Left renal cortex interstitium (tissue), 4 donors: Measurements from ENCODE around the gene THSD4. TPM values are rescaled to one million over a fixed set of nuclear protein-coding genes. Genes with fewer than 3 reads are reported as not detected.
"Not testable (repeated sequence)": the region's sequence is repeated elsewhere in the genome, so short reads cannot be mapped to it uniquely, and the experiment has no call there.

Experiments
- DNase-seq, 4 donors: peaks; one replicate each; pipeline ENCODE4 v3.0.0-alpha.2; 2013; ENCODE audit warnings: low read depth in 4 of 4, low spot score in 2 of 4, missing footprints in 1 of 4
- polyA plus RNA-seq, 4 donors: library from polyadenylated mRNA; unstranded; fragments of 120-200 nt; gene quantifications; one replicate each; pipeline ENCODE4 v1.2.1, GENCODE V29; 2013; ENCODE audit not compliant: insufficient read length in 4 of 4

Gene THSD4
- polyA plus RNA-seq, 4 donors = 30.0 to 48.5 (median 35.9) TPM

DNA sequence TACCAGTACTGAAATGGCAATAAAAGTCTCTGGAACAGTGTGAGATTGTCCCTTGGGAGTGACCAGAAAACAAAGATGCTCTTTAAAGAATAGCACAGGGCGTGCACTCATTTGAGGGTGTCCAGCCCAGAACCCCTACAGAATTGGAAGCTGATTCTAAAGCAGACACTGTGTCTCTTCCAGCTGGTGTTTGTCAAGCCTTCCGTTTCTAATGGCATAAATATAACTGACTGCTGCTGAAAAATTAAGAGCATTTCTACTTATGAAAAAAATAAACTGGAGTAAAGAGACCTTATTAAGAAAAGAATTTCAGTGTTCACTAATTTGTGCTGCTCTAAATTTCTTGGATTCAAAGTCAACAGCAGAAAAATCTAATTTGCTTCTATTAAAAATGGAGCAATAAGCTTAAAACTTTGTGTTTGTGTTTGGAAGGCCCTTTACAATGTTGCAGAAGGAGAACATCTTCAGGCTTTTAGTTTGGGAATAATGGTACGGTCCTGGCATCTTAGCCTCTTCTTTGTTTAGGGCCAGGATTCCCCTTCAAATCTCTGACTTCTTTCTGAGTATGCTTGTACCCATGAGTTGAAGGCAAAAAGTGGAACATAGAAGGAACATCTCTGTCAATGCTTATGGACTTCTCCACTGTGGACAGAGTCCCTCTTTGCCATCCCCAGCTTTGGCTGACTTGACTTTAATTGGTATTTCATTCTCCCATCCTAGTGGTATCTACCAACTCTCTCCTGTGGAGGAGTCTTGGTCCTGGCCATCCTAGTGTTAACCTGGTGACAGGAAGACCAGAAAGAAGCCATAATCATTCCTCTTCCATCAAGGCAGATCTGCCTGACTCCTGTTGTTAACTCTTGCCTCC lies 65.9 kb downstream of the THSD4 start:
- DNase-seq = peak in 2 of 4 donors; percentile 13 to 28

- DNase-seq = no peak
These were observed 67.3 kb downstream of the THSD4 start for GRCh38 chr15:71182522-71182921.

GRCh38 chr15:71183063-71183462 lies 67.8 kb downstream of the THSD4 start:
- DNase-seq = no peak

GRCh38 chr15:71185706-71186105 lies 70.4 kb downstream of the THSD4 start:
- DNase-seq = no peak

- DNase-seq = no peak
These were observed 71.0 kb downstream of the THSD4 start for GRCh38 chr15:71186267-71186666.

- no peak for DNase-seq
These were observed 71.8 kb downstream of the THSD4 start for GRCh38 chr15:71187078-71187477.

DNA sequence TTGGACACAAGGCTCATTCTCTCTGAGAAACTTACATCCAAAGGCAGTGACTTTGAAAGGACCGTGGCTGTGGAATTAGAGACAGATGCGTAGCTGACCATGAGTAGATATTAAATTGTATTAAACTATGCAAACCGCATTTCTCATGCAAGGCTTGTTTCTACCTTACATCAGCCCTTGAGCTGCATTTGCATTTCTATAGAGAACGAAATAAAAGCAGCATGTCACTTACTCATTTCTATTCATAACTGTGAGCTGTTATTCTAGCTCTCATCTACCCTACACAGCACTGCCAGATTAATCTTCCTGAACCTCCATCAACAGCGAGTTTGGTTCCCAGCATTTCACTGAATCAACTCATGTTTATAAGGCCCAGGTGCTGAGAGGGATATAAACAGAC lies 72.3 kb downstream of the THSD4 start:
- DNase-seq = no peak

GRCh38 chr15:71189718-71190117 lies 74.4 kb downstream of the THSD4 start:
- no peak for DNase-seq

DNA sequence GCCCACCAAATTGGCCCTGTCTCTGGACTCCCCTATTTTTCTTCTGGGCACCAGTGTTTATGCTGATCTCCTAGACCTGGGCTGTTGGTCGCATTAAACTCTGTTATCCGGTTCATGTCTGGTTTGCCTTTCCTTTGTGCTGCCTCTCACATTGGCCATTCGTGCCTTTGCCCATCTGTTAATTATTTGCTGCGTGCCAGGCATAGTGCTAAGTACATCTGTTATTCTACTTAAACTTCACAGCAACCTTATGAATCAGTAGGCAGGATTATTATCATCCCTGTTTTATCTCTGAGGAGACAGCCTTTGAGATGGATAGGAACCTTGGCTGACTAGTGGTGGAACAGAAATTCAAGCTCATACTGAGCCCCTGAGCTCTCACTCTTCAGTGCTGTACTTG lies 76.0 kb downstream of the THSD4 start:
- DNase-seq = no peak

DNA sequence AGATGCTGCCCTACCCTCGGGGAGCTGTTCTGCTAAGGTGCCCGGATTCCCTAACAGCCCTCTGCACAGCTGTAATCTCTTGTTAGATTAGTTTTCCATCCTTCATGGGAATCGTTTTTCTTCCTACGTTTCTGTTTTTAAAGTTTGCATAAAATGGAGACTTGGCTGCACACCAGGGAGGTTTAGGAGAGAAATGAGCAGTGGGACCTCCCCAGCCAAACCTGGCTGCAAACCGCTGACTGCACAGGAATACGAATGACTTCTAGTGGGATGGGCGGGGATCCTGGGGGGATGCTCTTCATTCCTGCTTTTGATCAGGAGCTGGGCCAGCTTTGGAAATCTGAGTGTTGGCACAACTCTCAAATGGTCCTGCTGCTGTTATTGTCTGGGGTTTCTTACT lies 77.5 kb downstream of the THSD4 start:
- DNase-seq = no peak

GRCh38 chr15:71194286-71194685 lies 79.0 kb downstream of the THSD4 start:
- no peak for DNase-seq

DNA sequence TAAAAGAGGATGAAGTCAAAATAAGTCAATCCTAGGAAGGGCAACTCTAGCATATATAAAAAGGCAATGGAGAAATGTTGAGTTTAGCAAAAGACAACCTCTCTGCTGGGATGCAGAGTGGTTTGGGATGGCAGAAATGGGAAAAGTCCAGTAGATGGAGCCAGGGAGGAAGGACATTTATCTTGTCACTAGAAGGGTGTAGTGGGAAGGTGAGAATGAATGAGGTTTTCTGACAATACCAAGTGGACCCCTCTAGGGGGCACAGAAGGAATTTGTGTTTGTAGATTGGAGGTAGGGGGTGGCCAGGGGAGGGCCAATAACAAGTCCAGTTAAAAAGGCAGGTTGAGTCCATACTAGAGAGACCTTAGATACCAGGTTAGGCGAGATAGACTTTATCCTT lies 80.0 kb downstream of the THSD4 start:
- DNase-seq = no peak

DNA sequence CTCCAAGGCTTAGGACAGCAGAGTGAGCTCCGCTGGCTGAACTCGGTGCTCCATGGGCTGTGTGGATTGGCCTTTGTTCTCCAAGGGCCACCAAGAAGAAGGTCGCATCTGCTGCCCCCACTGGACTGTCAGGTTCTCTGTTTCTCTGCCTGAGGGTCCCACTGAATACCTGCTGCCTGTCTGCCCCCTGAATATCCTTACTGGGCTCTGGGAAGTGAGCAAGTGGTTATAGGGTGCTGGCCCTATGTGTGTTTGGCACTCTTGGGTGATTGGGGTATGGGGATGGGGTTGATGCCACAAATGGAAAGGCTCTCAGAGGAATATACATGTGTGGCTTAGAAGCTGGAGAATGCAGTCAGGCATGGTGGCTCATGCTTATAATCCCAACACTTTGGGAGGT lies 82.3 kb downstream of the THSD4 start:
- no peak for DNase-seq

GRCh38 chr15:71198846-71199245 lies 83.6 kb downstream of the THSD4 start:
- DNase-seq = no peak

DNA sequence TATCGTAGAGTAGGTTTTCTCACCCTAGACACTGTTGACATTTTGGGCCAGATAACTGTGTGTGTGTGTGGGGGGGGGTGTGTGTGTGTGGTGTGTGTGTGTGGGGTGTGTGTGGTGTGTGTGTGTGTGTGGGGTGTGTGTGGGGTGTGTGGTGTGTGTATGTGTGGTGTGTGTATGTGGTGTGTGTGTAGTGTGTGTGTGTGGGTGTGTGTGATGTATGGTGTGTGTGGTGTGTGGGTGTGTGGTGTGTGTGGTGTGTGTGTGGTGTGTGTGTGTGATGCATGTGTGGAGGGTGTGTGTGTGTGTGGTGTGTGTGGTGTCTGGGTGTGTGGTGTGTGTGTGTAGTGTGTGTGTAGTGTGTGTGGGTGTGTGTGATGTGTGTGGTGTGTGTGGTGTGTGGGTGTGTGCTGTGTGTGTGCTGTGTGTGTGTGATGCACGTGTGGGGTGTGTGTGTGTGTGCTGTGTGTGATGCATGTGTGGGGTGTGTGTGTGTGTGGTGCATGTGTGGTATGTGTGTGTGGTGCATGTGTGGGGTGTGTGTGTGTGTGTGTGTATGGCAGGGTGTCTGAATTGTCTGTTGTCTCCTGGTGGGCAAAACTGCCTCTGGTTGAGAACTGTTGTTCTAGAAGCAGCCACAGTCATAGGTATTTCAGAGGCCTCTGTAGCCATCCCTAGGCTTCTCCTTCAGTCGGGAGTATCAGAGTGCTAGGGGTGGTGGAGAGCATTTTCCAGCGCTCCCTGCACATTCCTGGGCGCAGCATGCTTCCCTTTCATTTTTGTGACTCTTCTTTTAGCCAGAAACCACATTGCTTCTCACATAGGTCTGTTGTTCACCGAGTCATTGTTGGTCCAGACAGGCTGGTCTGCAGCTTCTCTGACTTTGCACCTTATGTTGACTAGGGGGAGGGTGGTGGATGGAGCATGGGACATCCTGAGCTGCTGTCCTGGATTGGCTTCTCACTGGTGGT lies 84.4 kb downstream of the THSD4 start:
- DNase-seq = no peak

DNA sequence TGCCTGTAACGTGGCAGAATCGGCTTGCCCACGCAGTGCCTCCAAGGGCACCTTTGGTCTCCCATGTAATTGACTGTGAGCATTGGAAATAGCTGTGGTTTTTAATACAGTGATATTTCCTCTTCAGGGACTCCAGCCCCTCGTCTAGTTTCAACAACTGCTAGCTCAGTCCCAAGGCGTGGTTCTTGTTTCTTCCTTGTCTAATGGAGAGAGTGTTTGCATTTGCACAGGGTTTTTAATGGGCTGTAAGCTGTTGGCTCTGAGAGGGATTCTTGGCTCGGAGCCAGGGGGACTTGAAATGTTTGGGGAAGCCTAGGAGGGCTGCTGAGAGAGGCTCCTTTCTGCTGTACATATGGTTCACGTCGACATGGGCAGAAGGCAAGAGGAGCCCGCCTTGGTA lies 86.2 kb downstream of the THSD4 start:
- DNase-seq = peak in 1 of 4 donors; percentile 40

DNA sequence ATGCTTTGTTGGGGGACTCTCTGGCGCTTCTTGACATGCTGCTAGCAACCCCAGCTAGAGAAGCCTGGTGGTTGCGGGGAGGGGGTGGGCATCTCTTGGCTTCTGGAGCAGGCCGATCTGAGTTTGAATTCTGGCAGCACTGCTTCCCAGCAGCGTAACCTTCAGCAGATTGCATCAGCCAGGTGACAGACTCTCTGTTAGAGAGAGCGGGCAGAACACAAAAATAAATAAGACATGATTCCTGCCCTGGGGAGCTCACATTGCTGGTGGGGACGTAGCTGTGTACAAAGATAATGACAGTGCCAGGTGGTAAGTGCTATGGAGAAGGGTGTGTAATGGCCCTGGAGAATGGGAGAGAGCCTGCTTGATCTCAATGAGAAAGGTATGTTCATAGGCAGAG lies 87.4 kb downstream of the THSD4 start:
- DNase-seq = no peak

DNA sequence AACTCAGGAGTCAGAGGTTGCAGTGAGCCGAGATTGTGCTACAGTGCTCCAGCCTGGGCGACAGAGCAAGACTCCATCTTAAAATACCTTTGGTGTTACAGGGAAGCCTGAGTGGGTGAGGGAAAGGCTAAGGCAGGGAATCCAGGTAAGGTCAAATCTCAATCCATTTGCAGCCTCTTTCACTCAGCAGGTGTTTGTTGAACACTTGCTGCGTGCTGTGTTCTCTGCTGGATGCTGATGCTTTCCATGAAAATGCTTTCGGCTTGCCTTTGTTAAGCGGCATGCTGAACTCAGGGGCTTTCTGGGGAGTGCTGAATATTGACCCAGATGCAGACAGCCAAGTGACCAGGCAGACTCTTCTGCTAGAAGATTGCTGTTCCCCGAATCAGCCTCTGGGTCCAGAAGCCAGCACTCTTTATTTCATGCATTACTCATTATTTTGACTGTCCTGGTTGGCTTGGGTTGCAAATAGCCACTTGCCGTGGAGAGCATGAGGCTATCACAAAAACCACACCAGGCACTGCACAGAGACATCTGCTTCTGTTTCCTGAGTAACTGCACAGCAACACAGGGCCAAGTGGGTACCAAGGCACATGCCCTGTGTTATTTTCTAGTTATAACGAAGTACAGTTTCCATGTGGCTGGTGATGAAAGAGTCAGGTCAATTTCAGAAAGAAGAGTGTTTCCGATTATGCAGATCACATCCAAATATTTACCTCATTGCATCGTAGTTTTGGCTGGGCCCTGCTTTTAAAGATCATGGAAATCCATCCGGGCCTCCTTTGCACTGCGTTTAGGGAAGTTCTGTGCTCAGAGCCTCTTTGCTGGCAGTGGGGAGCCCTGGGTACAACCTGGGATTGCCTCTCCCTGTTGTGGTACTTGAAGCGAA lies 88.6 kb downstream of the THSD4 start:
- DNase-seq = no peak

DNA sequence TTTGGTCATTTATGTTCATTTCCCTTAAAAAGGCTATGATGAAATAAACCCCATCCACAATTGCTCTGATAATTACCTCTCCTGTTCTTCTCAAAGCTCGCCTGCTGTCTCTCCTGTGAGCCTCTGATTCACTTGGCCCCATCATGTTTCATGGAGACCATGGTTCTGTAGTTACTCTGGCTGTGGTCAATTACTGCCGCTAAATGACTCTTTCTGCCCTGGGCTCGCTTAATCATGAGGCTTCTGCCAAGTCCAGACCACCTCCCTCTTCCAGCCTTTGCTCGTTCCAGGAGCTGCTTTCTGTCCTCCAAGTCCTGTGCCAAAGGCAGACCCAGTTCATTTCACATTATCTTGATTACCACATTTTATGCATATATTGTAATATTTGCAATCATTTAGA lies 91.9 kb downstream of the THSD4 start:
- no peak for DNase-seq

DNA sequence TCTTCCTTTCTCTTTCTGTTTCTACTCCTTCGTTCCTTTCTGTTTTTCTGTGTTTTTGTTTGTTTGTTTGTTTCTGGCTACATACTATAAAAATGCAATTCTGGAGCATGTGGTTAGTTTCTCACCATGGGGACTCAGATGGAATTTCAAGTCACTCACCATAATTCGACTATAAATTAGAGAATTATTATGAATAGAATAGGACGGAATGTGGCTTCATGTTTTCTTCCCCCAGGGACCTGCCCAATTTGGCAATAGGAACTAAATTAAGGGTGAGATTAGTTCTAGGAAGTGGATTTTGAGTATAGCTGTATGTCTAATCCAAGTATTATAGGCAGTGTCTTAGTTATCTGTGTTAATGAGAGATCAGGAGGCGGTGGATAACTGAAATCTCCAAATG lies 96.9 kb downstream of the THSD4 start:
- DNase-seq = no peak

DNA sequence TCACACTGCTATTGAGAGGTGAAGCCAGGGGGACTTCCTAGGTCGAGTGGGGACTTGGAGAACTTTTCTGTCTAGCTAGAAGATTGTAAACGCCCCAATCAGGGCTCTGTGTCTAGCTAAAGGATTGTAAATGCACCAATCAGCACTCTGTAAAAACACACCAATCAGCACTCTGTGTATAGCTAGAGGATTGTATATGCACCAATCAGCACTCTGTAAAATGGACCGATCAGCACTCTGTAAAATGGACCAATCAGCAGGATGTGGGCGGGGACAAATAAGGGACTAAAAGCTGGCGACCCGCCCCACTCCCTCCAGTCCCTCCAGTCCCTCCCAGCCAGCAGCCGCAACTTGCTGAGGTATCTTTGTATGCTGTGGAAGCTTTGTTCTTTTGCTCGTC lies 98.7 kb downstream of the THSD4 start:
- not testable (repeated sequence) for DNase-seq
